UCSD-AML1 (cell line): ENCODE measurements around the gene VEPH1.

ENCODE experiments used
- DNase-seq: peaks from one replicate; lab custom pipeline; 2025; ENCODE audit not compliant: unreplicated experiment; lab: John Stamatoyannopoulos, UW

VEPH1 gene

DNA sequence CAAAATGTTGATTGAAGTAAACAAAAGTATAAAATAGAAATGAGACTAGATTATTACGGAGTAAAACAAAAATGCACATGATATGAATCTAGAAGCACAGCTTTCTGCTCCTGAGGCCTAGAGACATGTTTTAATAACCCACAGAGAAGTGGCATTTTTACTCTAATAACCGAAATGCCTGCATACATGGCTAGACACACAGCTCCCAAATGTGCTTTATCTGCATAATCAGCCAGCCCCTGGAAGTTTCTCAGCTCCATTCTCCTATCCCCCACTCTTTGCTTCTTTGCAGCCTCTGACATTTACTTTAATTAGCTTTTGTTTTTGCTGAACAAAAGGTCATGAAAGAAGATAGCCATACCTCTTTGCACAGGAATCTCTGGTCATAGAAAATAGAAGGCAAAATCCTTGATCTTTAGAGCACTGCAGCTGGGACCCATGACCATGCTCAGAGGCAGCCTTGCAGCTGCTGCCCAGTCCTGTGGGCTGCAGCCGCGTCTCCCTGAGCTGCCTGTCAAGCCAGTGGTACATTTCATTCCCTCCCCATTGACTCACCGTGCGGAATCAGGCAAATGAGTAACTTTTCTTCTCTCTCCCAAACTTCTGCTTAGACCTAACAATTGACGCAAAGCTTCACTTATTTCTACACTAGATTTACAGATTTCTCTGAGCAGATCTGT, at the start of gene VEPH1:
VEPH1 (minus strand) TSS at position 501 of the 680 bp plus-strand sequence. CDS start 8,067 bp downstream, outside the sequence.
- no peak for DNase-seq

GRCh38 chr3:157551961-157552360, 48.7 kb upstream of the VEPH1 start:
- no peak for DNase-seq

- DNase-seq, result no peak
Observed at GRCh38 chr3:157549498-157549897, 46.3 kb upstream of the VEPH1 start.

- DNase-seq, result no peak
Observed at GRCh38 chr3:157544501-157545130, 41.4 kb upstream of the VEPH1 start.

- DNase-seq, result no peak
Observed at GRCh38 chr3:157543501-157544035, 40.4 kb upstream of the VEPH1 start.

DNA sequence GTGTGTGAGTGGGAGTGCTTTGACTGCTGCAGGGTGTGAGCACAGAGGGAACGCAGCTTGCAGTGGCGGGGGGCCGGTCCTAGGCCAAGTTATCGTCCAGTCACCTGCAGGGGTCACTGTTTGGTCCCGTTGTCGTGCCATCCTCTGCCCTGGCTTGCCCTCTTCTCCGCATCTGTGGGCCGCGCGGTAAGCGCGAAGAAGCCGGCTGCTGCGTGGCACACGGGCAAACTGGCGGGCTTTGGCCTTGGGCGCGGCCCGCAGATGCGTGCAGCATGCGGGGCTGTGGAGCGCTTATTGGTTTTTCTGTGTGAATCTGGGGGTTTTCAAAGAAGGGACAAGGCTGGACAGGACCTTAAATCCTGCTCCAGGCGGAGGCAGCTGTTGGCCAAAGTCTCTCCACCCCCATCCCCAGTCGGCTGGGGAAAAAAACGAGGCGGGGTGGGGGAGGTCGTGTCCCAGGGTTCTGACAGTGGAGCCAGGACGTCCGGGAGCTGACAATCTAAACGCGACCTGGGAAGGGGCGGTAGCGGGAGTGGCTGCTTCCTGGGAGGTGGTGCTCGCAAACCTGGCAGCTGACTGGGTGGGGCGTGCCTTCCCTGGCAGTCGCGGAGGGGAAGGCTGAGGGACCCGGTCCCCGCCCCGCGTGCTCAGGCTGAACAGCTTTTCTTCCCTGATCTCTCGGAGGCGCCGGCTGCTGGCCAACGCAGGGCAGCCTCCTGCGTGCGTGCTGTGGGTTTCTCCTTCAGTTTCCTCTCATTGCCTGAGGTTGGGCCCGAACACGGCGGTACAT, 39.7 kb upstream of the VEPH1 start:
- DNase-seq, result no peak

- DNase-seq, result no peak
Observed at GRCh38 chr3:157541506-157542236, 38.5 kb upstream of the VEPH1 start.

DNA sequence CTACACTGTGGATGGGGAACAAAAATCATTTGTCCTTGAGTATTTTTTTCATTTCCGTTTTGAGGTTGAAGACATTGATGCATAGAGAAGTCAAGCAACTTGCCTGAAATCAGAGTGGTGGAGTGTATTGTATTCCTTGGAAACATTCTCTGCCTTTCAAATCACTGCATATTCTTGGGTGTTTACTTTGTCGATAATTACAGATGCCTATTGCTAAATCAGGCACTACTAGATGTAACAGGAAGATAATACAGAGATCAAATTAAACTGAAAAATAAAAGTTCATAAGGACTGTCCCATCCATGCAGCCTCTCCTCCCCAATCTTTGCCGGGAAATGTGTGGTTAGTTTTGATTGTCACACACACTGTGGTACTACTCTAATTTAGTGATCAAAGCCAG, 37.4 kb upstream of the VEPH1 start:
- no peak for DNase-seq

DNA sequence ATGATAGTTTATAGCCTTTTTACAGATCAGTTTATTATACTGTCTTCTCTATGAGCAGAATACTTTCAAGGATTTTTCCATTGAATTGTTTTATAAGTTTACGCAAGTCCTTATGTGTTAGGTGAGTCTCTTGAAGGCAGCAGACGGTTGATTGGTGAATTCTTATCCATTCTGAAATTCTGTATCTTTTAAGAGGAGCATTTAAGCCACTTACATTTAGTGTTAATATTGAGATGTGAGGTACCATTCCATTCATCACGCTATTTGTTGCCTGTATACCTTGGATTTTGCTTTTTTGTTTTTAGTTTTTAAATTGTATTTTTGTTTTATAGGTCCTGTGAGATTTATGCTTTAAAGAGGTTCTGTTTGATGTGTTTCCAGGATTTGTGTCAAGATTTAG, 32.5 kb upstream of the VEPH1 start:
- no peak for DNase-seq

GRCh38 chr3:157534725-157535161, 31.5 kb upstream of the VEPH1 start:
- DNase-seq, result no peak

- DNase-seq, result no peak
Observed at GRCh38 chr3:157533298-157534070, 30.3 kb upstream of the VEPH1 start.

GRCh38 chr3:157532529-157533297, 29.5 kb upstream of the VEPH1 start:
- DNase-seq, result no peak

- DNase-seq, result no peak
Observed at GRCh38 chr3:157531771-157532170, 28.6 kb upstream of the VEPH1 start.

DNA sequence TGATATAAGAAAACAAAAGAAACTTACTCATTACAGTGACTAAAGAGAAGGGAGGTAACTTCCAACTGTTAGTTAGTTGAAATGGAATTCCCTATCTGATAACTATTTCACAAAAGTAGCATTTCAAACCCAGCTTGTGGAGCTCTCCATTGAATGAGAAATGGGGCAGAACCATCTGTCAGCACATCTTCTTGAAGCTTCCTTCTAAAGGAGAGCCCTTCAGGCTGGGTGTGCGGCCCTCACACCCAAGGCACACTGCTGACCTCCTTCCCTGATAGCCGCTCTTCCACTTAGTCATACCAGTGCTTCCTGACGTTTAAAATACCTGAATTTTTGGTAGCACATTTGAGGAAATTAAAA, 28.1 kb upstream of the VEPH1 start:
- no peak for DNase-seq

- DNase-seq, result no peak
Observed at GRCh38 chr3:157530637-157531300, 27.6 kb upstream of the VEPH1 start.

- DNase-seq, result no peak
Observed at GRCh38 chr3:157529751-157530150, 26.5 kb upstream of the VEPH1 start.

- DNase-seq, result no peak
Observed at GRCh38 chr3:157529085-157529484, 25.9 kb upstream of the VEPH1 start.

- DNase-seq, result no peak
Observed at GRCh38 chr3:157527131-157527881, 24.1 kb upstream of the VEPH1 start.
